Osteocyte (in vitro differentiated cells): ENCODE data around the gene ZNF593. TPM values are rescaled to one million over a fixed set of nuclear protein-coding genes. Genes with fewer than 3 reads are reported as not detected.

Source experiments
- DNase-seq: peaks from one replicate; pipeline ENCODE4 v3.0.0; 2021; ENCODE audit warnings: mixed read lengths; ENCODE audit not compliant: unreplicated experiment; ENCODE audit errors: extremely low spot score
- H3K27ac Mint-ChIP-seq: one replicate; pipeline ENCODE4 v1.8.0; 2021; ENCODE audit warnings: mild to moderate bottlenecking, mixed read lengths; ENCODE audit not compliant: unreplicated experiment
- H3K27me3 Mint-ChIP-seq: one replicate; pipeline ENCODE4 v1.8.0; 2021; ENCODE audit warnings: mixed read lengths; ENCODE audit not compliant: unreplicated experiment
- H3K36me3 Mint-ChIP-seq: one replicate; pipeline ENCODE4 v1.8.0; 2021; ENCODE audit warnings: mixed read lengths; ENCODE audit not compliant: unreplicated experiment
- H3K4me1 Mint-ChIP-seq: one replicate; pipeline ENCODE4 v1.8.0; 2021; ENCODE audit warnings: mixed read lengths; ENCODE audit not compliant: unreplicated experiment
- H3K4me3 Mint-ChIP-seq: one replicate; pipeline ENCODE4 v1.8.0; 2021; ENCODE audit warnings: mild to moderate bottlenecking, moderate library complexity, mixed read lengths; ENCODE audit not compliant: unreplicated experiment
- H3K9me3 Mint-ChIP-seq: one replicate; pipeline ENCODE4 v1.8.0; 2021; ENCODE audit warnings: mixed read lengths; ENCODE audit not compliant: unreplicated experiment
- total RNA-seq: library from RNA; stranded (reverse); gene quantifications from 2 replicates; pipeline ENCODE4 v1.2.1, GENCODE V29; 2021
- TF ChIP-seq, protein P1 (sequence below): fragments of 200-600 bp; sonication (generic); IDR thresholded peaks from 2 replicates; pipeline ENCODE4 v1.5.0; 2021; ENCODE audit warnings: antibody characterized with exemption, mild to moderate bottlenecking, moderate library complexity

ZNF593 gene
- total RNA-seq, 1 donor from 2014 or later: 28.6 TPM

DNA sequence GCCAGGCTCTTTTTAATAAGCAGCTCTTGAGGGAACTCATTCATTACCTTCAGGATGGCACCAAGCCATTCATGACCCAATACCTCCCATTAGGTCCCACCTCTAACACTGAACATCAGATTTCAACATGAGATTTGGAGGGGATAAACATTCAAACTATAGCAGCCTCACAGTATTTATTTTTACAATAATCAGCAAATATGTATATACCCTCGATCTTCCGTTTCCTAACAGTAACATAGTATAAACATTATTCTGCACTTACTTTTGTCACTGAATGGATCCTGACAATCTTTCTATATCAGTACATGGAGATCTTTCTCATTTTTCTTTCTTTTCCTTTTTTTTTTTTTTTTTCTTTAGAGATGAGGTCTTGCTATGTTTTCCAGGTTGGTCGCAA lies 26.1 kb downstream of the ZNF593 start:
- Mint-ChIP-seq H3K4me1 (no peaks in the 10 kb centered on the region), H3K36me3 (no peaks in the 10 kb centered on the region), H3K27me3 (peaks cover 41% of the 10 kb centered on the region), H3K4me3 (no peak overlapping the region), H3K9me3 (no peaks in the 10 kb centered on the region), H3K27ac (no peak overlapping the region)
- TF ChIP-seq, protein P1, sequence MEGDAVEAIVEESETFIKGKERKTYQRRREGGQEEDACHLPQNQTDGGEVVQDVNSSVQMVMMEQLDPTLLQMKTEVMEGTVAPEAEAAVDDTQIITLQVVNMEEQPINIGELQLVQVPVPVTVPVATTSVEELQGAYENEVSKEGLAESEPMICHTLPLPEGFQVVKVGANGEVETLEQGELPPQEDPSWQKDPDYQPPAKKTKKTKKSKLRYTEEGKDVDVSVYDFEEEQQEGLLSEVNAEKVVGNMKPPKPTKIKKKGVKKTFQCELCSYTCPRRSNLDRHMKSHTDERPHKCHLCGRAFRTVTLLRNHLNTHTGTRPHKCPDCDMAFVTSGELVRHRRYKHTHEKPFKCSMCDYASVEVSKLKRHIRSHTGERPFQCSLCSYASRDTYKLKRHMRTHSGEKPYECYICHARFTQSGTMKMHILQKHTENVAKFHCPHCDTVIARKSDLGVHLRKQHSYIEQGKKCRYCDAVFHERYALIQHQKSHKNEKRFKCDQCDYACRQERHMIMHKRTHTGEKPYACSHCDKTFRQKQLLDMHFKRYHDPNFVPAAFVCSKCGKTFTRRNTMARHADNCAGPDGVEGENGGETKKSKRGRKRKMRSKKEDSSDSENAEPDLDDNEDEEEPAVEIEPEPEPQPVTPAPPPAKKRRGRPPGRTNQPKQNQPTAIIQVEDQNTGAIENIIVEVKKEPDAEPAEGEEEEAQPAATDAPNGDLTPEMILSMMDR: no peak
- no peak for DNase-seq

DNA sequence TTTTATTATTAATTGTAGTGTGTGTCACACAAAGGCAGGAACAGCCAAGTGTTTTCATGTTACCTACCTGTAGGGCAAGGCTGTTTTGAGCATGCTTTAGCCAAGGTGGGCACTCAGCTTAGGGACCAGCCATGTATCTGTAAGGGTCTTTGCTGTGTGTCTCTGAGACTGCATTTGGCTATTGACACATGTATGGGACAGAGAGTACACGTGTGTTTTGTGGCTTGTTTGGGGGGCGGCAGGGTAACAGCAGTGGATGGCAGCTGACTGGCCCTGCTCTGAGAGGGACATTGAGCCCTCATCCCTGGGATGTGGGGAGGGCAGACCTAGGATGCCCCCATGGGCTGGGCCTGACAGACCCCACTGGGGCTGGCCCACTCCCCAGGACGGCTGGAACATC lies 27.6 kb downstream of the ZNF593 start:
- Mint-ChIP-seq H3K27ac (no peak overlapping the region), H3K36me3 (no peaks in the 10 kb centered on the region), H3K4me1 (no peaks in the 10 kb centered on the region), H3K27me3 (peaks cover 41% of the 10 kb centered on the region), H3K4me3 (no peak overlapping the region), H3K9me3 (no peaks in the 10 kb centered on the region)
- TF ChIP-seq, protein P1: no peak
- DNase-seq: no peak

DNA sequence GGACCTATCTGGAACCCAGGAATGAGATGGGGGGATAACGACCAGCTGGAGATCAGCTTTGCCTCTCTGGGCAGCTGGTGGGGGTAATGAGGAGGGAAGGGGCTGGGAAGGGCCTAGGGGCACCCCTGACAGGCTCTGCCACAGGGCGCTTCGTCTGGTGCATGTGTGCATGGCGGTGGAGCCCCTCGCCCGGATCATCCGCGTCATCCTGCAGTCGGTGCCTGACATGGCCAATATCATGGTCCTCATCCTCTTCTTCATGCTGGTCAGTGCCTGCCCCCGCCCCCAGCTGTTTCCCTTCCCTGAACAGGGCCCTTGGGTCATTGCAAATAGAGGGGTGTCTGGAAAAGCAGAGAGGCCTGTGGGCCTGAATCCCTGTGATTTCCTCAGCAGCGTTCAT lies 28.1 kb downstream of the ZNF593 start:
- no peaks in the 10 kb centered on the region for H3K4me1 Mint-ChIP-seq
- no peaks in the 10 kb centered on the region for H3K9me3 Mint-ChIP-seq
- no peak overlapping the region for H3K27ac Mint-ChIP-seq
- TF ChIP-seq, protein P1: no peak
- no peaks in the 10 kb centered on the region for H3K36me3 Mint-ChIP-seq
- no peak for DNase-seq
- H3K4me3 Mint-ChIP-seq: no peak overlapping the region
- H3K27me3 Mint-ChIP-seq: peaks cover 43% of the 10 kb centered on the region

DNA sequence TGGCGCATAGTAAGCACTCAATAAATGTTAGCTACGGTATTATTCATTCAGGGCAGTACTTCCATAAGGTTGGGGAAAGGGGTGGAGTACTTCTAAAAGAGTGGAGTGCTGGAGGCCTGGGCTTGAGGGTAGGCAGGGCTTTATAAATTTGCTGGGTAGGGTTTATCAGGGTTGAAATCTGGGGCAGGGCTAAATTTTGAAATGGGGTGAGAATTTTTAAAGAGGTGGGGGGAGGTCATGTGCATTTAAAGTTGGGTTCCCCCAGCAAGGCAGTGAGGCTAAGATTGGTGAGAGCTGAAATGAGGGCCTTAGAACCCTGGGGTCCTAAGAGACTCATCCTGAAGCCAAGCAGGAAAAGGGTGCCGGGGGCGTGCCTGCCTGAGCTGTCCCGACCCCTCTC lies 30.7 kb downstream of the ZNF593 start:
- H3K27me3 Mint-ChIP-seq: peaks cover 43% of the 10 kb centered on the region
- H3K9me3 Mint-ChIP-seq: no peaks in the 10 kb centered on the region
- TF ChIP-seq, protein P1: no peak
- DNase-seq: no peak
- H3K4me1 Mint-ChIP-seq: no peaks in the 10 kb centered on the region
- H3K36me3 Mint-ChIP-seq: no peaks in the 10 kb centered on the region
- H3K4me3 Mint-ChIP-seq: no peak overlapping the region
- no peak overlapping the region for H3K27ac Mint-ChIP-seq

DNA sequence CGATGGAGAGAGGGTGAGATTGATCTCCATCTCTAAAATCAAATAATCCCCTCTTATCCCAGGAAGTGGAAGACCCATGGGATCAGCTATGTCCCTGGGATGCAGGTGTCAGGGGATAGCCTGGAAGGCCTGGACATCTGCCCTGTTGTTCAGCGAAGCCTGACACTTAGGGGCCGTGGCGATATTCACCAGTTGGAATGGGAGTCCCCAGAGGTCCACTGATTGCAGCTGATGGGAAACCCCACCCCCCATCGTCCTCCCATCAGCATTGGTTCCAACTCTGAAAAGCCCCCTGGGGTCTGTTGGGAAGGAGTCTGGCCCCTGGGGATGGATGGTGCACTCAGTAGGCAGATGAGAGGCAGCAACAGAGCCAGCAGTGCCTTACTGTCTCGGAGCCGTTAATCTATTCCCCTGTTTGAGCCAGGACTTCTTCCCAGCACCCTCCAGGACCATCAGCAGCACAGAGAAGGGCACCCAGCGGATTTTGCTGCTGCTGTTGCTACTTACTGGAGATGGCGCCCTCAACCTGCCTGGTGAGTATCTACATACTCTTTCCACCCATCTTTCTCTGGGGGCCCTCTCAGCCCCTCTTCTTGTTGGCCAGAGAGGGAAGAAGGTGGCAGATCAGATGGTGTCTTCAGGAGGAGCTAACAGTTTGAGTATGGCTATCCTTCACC lies 34.1 kb downstream of the ZNF593 start:
- Mint-ChIP-seq H3K27me3 (peaks cover 23% of the 10 kb centered on the region), H3K9me3 (no peaks in the 10 kb centered on the region), H3K27ac (no peak overlapping the region), H3K4me3 (no peak overlapping the region), H3K4me1 (no peaks in the 10 kb centered on the region), H3K36me3 (no peaks in the 10 kb centered on the region)
- TF ChIP-seq, protein P1: no peak
- DNase-seq: no peak
